ENCODE data around the gene COMMD4.
"Not testable (repeated sequence)": the region's sequence is repeated elsewhere in the genome, so short reads cannot be mapped to it uniquely, and the experiment has no call there.

The COMMD4 gene

DNA sequence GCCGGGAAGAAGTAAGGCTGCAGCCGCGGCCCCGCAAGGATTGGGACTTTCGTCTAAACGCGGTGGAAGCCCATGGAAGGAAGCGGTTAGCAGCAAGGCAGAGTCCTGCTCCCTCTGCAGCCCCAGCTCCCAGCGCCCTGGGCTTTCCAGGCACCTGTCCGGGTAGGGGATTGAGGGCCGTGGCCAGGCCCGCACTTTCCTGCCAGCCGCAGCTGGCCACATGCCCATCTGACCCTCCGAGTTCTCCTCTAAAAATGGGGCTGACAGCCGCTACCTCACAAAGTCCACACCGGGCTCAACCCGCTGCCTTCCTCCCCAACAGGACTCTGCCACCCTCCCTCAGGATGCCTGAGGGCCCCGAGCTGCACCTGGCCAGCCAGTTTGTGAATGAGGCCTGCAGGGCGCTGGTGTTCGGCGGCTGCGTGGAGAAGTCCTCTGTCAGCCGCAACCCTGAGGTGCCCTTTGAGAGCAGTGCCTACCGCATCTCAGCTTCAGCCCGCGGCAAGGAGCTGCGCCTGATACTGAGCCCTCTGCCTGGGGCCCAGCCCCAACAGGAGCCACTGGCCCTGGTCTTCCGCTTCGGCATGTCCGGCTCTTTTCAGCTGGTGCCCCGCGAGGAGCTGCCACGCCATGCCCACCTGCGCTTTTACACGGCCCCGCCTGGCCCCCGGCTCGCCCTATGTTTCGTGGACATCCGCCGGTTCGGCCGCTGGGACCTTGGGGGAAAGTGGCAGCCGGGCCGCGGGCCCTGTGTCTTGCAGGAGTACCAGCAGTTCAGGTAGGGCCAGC, 12.9 kb downstream of the COMMD4 start:
- peaks cover 42 to 46% of the 10 kb centered on the region in 2 experiments for H3K4me1 ChIP-seq (ENCODE audit: control insufficient read depth in 1 of 2, insufficient read depth in 1 of 2, low read depth in 1 of 2, low read length in 1 of 2)
- TF ChIP-seq, protein P1, sequence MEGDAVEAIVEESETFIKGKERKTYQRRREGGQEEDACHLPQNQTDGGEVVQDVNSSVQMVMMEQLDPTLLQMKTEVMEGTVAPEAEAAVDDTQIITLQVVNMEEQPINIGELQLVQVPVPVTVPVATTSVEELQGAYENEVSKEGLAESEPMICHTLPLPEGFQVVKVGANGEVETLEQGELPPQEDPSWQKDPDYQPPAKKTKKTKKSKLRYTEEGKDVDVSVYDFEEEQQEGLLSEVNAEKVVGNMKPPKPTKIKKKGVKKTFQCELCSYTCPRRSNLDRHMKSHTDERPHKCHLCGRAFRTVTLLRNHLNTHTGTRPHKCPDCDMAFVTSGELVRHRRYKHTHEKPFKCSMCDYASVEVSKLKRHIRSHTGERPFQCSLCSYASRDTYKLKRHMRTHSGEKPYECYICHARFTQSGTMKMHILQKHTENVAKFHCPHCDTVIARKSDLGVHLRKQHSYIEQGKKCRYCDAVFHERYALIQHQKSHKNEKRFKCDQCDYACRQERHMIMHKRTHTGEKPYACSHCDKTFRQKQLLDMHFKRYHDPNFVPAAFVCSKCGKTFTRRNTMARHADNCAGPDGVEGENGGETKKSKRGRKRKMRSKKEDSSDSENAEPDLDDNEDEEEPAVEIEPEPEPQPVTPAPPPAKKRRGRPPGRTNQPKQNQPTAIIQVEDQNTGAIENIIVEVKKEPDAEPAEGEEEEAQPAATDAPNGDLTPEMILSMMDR (IDR thresholded peaks at IDR 0.05), result no peak
- H3K36me3 ChIP-seq, result peaks cover 8% of the 10 kb centered on the region
- H3K27me3 ChIP-seq, result peaks cover 56% of the 10 kb centered on the region
- H3K4me3 ChIP-seq (ENCODE audit: low read depth in 1 of 2, low read length in 1 of 2), result peak overlapping the region; percentile 54 to 66
- no peaks in the 10 kb centered on the region for H3K9me3 ChIP-seq
- H3K27ac ChIP-seq, result peak overlapping the region; percentile 82

DNA sequence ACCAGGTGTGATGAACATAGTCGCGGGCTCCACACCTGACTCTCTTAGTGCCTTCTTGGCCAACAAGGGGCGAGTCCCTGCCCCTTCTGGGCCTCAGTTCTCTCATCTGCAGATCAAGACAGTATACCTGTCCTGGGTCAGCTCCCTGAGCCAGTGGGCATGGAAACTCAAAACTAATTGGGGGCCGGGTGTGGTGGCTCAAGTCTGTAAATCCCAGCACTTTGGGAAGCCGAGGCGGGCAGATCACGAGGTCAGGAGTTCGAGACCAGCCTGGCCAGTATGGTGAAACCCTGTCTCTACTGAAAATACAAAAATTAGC, 13.4 kb downstream of the COMMD4 start:
- Histone ChIP-seq H3K4me1 (ENCODE audit: control insufficient read depth in 1 of 2, insufficient read depth in 1 of 2, low read depth in 1 of 2, low read length in 1 of 2) (peaks cover 42 to 46% of the 10 kb centered on the region in 2 experiments), H3K27me3 (peaks cover 50% of the 10 kb centered on the region), H3K36me3 (peaks cover 13% of the 10 kb centered on the region), H3K4me3 (ENCODE audit: low read depth in 1 of 2, low read length in 1 of 2) (peak overlapping the region in 1 of 2 experiments; percentile 66), H3K27ac (peak overlapping the region; percentile 82)
- H3K9me3 ChIP-seq, result not testable (repeated sequence)

DNA sequence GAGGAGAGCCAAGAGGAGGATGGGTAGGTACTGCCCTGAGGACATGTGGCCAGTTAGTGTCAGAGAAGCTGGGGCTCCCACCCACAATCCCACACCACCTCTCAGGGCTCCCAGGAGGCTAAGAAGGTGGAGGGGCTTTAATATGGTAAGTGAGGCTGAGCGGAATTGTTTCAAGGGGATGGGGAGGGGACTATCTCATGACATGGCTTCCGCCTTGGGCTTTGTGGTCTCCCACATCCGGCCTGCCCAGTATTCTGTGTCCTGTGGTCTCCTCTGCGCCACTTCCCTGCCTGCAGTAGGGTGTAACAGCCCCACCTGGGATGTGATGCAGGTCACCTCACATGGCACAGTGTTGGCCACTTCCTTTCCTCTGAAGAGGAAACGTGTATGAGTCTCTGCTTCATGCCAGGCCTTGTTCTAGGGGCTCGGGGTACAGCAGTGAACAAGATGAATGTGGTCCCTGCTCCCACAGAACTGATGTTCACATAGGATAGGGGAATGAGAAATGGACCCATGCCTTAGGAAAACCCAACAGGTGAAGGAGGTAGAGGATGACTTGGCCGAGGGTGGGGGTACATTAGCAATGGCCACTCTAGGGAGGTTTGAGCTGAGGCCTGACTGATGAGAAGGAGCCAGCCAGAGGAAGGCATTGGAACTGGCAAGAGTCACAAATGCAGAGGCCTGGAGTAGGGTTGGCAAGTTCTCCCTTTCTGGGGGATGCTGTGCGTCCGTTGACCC, 14.2 kb downstream of the COMMD4 start:
- no peaks in the 10 kb centered on the region for H3K9me3 ChIP-seq
- peak overlapping the region; percentile 82 for H3K27ac ChIP-seq
- TF ChIP-seq, protein P1 (IDR thresholded peaks at IDR 0.05), result peak; percentile 9
- peak overlapping the region in 1 of 2 experiments; percentile 10 for H3K4me3 ChIP-seq (ENCODE audit: low read depth in 1 of 2, low read length in 1 of 2)
- H3K27me3 ChIP-seq, result peaks cover 43% of the 10 kb centered on the region
- peaks cover 20% of the 10 kb centered on the region for H3K36me3 ChIP-seq
- peaks cover 42 to 46% of the 10 kb centered on the region in 2 experiments for H3K4me1 ChIP-seq (ENCODE audit: control insufficient read depth in 1 of 2, insufficient read depth in 1 of 2, low read depth in 1 of 2, low read length in 1 of 2)

DNA sequence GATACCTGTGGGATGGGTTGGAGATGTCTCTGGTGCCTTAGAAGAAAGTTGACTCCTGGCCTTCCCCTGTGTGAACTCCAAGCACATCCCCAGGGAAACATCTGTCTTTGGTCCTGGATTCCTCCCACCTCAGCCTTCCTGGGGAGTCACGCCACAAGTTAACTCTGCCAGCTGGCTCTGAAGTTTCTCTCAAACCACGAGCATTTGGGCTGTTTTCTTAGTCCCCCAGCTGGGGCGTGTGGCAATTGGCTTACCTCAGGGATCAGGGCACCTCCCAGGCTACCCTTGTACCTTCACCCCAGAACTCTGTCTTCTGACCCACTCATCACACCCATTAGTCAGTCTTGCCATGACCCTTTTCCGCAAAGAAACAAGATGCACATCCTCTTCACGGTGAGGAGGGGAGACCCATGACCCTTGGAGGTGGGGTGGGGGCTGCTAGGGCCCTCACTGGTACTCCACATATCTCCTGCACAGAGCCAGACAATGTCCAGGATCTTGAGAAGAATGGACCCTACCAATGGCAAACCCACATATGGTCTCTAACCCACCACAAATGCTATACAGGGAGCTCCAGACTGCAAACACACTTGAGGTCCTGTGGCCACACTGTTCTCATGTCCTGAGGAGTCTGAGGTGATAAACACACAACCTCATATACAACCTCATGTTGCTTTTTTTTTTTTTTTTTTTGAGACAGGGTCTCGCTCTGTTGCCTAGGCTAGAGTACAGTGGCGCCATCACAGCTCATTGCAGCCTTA, 14.9 kb downstream of the COMMD4 start:
- Histone ChIP-seq H3K9me3 (no peaks in the 10 kb centered on the region), H3K27ac (peak overlapping the region; percentile 82), H3K36me3 (peaks cover 28% of the 10 kb centered on the region), H3K4me1 (ENCODE audit: control insufficient read depth in 1 of 2, insufficient read depth in 1 of 2, low read depth in 1 of 2, low read length in 1 of 2) (peaks cover 42 to 46% of the 10 kb centered on the region in 2 experiments), H3K27me3 (peaks cover 35% of the 10 kb centered on the region), H3K4me3 (ENCODE audit: low read depth in 1 of 2, low read length in 1 of 2) (peak overlapping the region in 1 of 2 experiments; percentile 10)
- TF ChIP-seq, protein P1 (IDR thresholded peaks at IDR 0.05), result no peak

DNA sequence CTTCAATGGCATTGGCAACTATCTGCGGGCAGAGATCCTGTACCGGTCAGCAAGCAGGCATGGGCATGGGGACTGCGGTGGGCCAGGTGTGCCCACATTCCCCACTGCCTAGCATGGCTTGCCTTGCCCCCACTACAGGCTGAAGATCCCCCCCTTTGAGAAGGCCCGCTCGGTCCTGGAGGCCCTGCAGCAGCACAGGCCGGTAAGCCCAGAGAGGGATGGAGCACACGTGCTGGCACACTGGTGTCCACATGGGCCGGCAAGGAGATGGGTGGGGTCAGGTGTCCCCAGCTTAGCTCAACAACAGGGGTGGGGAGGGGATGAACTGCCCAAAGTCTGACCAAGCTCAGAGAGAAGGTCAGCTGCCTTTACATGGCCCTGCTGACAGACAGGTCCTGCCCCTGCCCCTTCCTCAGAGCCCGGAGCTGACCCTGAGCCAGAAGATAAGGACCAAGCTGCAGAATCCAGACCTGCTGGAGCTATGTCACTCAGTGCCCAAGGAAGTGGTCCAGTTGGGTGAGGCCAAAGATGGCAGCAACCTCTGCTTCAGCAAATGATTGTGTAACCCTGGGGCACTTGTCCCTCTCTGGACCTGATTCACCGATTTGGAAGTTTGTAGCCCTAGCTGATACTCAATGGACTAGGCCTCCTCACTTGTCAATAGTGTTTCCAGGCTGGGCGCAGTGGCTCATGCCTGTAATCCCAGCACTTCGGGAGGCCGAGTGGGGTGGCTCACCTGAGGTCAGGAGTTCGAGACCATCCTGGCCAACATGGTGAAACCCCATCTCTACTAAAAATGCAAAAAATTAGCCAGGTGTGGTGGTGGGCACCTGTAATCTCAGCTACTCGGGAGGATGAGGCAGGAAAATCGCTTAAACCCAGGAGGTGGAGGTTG, 16.6 kb downstream of the COMMD4 start:
- Histone ChIP-seq H3K9me3 (no peaks in the 10 kb centered on the region), H3K4me1 (ENCODE audit: control insufficient read depth in 1 of 2, insufficient read depth in 1 of 2, low read depth in 1 of 2, low read length in 1 of 2) (peaks cover 33 to 36% of the 10 kb centered on the region in 2 experiments), H3K27ac (peak overlapping the region; percentile 8), H3K27me3 (peaks cover 19% of the 10 kb centered on the region), H3K36me3 (peaks cover 44% of the 10 kb centered on the region), H3K4me3 (ENCODE audit: low read depth in 1 of 2, low read length in 1 of 2) (no peak overlapping the region)
- TF ChIP-seq, protein P1 (IDR thresholded peaks at IDR 0.05), result no peak
